DOHH2 (cell line): ENCODE measurements around the gene DAZAP2.

Source experiments
- CTCF ChIP-seq: fragments of 200-600 bp; sonication (generic); IDR thresholded peaks from one replicate; pipeline ENCODE4 v1.5.1; 2014; ENCODE audit warnings: antibody characterized with exemption, mild to moderate bottlenecking, low read depth, low read length; ENCODE audit not compliant: poor library complexity, severe bottlenecking
- EZH2phosphoT487 ChIP-seq: fragments of 200-600 bp; sonication (generic); IDR thresholded peaks from 2 replicates; pipeline ENCODE4 v1.6.1; 2017; ENCODE audit warnings: borderline replicate concordance, mild to moderate bottlenecking, antibody characterized with exemption, low read length, moderate library complexity, mixed read lengths

GRCh38 chr12:51281202-51281924, 42.7 kb downstream of the DAZAP2 start:
- TF ChIP-seq CTCF (no peak), EZH2phosphoT487 (no peak)
